IMR-90 (cell line): ENCODE measurements around the gene PAK4.

Experiments used
- FOS ChIP-seq: fragments of 150-350 bp; IDR thresholded peaks from 2 replicates; pipeline ENCODE4 v1.6.1; 2016; ENCODE audit warnings: low read depth, low read length
- MAFK ChIP-seq: IDR thresholded peaks from 2 replicates; pipeline ENCODE4 v1.6.1; 2012; ENCODE audit warnings: low read depth, low read length, improper control_type of control experiment
- MAZ ChIP-seq: IDR thresholded peaks from 2 replicates; pipeline ENCODE4 v1.6.1; 2012; ENCODE audit warnings: low read depth, mild to moderate bottlenecking, low read length, improper control_type of control experiment, moderate library complexity, borderline replicate concordance
- NFE2L2 ChIP-seq: fragments of 150-350 bp; IDR thresholded peaks from 2 replicates; pipeline ENCODE4 v1.6.1; 2016; ENCODE audit warnings: low read depth, mild to moderate bottlenecking, low read length
- POLR2A ChIP-seq: IDR thresholded peaks from 2 replicates; pipeline ENCODE4 v1.6.1; 2012; ENCODE audit warnings: mild to moderate bottlenecking, low read depth, low read length
- RAD21 ChIP-seq: IDR thresholded peaks from 2 replicates; pipeline ENCODE4 v1.6.1; 2012; ENCODE audit warnings: low read length, improper control_type of control experiment
- RCOR1 ChIP-seq: IDR thresholded peaks from 2 replicates; pipeline ENCODE4 v1.6.1; 2012; ENCODE audit warnings: mild to moderate bottlenecking, low read length, improper control_type of control experiment; ENCODE audit not compliant: insufficient replicate concordance
- SMC3 ChIP-seq: fragments of 150-350 bp; IDR thresholded peaks from 2 replicates; pipeline ENCODE4 v1.6.1; 2016; ENCODE audit warnings: low read depth, mild to moderate bottlenecking, antibody characterized with exemption, low read length, moderate library complexity
- TF ChIP-seq, protein P1 (sequence below): conservative IDR thresholded peaks from 2 replicates; pipeline ENCODE4 v1.5.1; 2012; ENCODE audit warnings: mild to moderate bottlenecking, low read depth, low read length, improper control_type of control experiment
- TF ChIP-seq, protein P2 (sequence below): fragments of 150-350 bp; IDR thresholded peaks from 2 replicates; pipeline ENCODE4 v1.6.1; 2017; ENCODE audit warnings: mild to moderate bottlenecking, antibody characterized with exemption, low read length, low read depth

DNA sequence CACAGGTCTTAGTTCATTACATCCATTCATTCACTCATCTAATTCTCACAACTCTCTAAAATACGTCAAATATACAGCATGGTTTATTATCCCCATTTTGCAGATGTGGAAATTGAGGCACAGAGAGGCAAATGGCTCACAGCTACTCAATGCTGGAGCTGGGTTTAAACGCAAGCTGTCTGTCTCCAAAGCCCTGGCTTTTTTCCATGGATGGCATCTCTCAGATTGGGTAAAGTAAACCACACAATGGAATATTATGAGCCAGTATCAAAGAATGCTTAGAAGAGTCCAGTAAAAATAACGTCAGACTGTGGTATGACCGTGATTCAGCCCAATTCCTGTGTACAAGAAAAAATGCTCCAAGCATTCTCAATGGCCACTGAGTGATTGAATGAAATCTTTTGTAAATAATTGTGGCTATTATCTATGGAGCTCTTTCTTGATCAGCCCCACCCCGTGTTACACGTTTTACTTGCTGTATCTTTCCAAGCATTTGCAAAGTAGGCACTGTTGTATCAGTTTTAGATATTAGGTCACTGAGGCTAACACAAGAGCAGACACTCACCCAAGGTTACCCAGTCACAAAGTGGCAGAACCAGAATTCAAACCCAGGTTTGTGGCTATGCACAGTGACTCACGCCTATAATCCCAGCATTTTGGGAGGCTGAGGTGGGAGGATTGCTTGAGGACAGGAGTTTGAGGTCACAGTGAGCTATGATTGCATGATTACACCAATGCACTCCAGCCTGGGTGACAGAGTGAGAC, 47.0 kb upstream of the PAK4 start:
- TF ChIP-seq, protein P1, sequence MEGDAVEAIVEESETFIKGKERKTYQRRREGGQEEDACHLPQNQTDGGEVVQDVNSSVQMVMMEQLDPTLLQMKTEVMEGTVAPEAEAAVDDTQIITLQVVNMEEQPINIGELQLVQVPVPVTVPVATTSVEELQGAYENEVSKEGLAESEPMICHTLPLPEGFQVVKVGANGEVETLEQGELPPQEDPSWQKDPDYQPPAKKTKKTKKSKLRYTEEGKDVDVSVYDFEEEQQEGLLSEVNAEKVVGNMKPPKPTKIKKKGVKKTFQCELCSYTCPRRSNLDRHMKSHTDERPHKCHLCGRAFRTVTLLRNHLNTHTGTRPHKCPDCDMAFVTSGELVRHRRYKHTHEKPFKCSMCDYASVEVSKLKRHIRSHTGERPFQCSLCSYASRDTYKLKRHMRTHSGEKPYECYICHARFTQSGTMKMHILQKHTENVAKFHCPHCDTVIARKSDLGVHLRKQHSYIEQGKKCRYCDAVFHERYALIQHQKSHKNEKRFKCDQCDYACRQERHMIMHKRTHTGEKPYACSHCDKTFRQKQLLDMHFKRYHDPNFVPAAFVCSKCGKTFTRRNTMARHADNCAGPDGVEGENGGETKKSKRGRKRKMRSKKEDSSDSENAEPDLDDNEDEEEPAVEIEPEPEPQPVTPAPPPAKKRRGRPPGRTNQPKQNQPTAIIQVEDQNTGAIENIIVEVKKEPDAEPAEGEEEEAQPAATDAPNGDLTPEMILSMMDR: no peak
- no peak for TF ChIP-seq SMC3
- TF ChIP-seq, protein P2, sequence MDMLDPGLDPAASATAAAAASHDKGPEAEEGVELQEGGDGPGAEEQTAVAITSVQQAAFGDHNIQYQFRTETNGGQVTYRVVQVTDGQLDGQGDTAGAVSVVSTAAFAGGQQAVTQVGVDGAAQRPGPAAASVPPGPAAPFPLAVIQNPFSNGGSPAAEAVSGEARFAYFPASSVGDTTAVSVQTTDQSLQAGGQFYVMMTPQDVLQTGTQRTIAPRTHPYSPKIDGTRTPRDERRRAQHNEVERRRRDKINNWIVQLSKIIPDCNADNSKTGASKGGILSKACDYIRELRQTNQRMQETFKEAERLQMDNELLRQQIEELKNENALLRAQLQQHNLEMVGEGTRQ: no peak
- no peak for TF ChIP-seq POLR2A
- TF ChIP-seq NFE2L2: peak; percentile 80; the same call in 1 of the 2 replicates
- TF ChIP-seq RAD21: no peak
- TF ChIP-seq MAFK: peak; percentile 37; the same call in 1 of the 2 replicates
- TF ChIP-seq RCOR1: peak; percentile 99
- TF ChIP-seq FOS: peak; percentile 64; the same call in 1 of the 2 replicates
- TF ChIP-seq MAZ: 0 out of 2 replicates have a peak, but pooled peaks have one; percentile 6
